ENCODE results near the gene GABRR3. TPM values are rescaled to one million over a fixed set of nuclear protein-coding genes. Genes with fewer than 3 reads are reported as not detected.
A peak's percentile ranks its signal among the peaks of the same experiment; 100 is the strongest.

GABRR3 gene
- total and polyA plus RNA-seq, 2 experiments from 2014 or later: not detected

DNA sequence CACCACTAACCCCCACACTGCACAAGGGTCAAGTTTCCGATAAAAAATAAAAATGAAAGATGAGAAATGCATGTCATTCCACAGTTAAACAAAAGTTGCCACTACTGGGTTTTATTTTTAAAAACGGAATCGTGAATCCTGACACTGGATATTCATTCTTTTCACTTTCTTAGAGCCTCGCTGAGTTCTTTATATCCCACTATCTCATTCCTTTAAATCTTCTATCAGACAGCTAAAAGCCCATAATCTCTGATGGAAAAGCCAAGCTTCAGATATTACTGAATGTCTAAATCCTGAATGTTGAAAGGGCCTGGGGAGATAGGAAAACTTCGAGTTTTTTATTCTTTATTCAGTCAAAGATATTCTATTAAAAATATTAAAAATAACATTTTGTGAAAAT lies 74.6 kb downstream of the GABRR3 start:
- WGBS (ENCODE audit: low lambda C conversion rate, missing lambda C conversion rate): 66% methylated on average over 5 of the region's 5 CpGs

DNA sequence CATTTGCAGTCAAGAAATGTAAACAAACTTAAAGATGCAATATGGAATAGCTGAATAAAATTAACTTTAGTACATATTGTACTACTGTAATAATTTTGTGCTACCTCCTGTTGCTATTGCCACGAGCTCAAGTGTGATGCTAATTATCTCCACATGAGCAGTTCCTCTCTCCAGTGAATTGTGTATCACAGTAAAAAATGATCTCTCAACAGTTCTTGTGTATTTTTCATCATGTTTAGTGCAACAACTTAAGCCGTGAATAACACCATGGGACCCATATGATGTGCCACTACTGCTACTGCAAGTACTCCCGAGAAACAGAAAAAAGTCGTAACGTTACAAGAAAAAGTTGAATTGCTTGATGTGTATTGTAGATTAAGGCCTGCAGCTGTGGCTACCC lies 75.2 kb downstream of the GABRR3 start:
- Histone ChIP-seq H3K4me2 (no peak overlapping the region), H3K9me2 (replicated peaks; ENCODE audit: insufficient read depth) (no peaks in the 10 kb centered on the region), H3K9me3 (ENCODE audit: low read depth) (no peaks in the 10 kb centered on the region), H3K4me1 (ENCODE audit: insufficient read depth) (no peaks in the 10 kb centered on the region), H3K36me3 (replicated peaks; ENCODE audit: insufficient read depth, low read depth) (peaks cover 4% of the 10 kb centered on the region), H3K27ac (no peak overlapping the region), H3K27me3 (no peaks in the 10 kb centered on the region), H3K79me2 (peaks cover 17% of the 10 kb centered on the region), H3K4me3 (no peak overlapping the region), H2AFZ (no peak overlapping the region), H4K20me1 (ENCODE audit: insufficient read depth, poor library complexity, severe bottlenecking) (no peaks in the 10 kb centered on the region)
- no peak for DNase-seq (ENCODE audit: low spot score)
- 92% methylated on average over 5 of the region's 5 CpGs for WGBS (ENCODE audit: low lambda C conversion rate, missing lambda C conversion rate)
- TF ChIP-seq, protein P1, sequence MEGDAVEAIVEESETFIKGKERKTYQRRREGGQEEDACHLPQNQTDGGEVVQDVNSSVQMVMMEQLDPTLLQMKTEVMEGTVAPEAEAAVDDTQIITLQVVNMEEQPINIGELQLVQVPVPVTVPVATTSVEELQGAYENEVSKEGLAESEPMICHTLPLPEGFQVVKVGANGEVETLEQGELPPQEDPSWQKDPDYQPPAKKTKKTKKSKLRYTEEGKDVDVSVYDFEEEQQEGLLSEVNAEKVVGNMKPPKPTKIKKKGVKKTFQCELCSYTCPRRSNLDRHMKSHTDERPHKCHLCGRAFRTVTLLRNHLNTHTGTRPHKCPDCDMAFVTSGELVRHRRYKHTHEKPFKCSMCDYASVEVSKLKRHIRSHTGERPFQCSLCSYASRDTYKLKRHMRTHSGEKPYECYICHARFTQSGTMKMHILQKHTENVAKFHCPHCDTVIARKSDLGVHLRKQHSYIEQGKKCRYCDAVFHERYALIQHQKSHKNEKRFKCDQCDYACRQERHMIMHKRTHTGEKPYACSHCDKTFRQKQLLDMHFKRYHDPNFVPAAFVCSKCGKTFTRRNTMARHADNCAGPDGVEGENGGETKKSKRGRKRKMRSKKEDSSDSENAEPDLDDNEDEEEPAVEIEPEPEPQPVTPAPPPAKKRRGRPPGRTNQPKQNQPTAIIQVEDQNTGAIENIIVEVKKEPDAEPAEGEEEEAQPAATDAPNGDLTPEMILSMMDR (IDR thresholded peaks at IDR 0.05; ENCODE audit: poor library complexity): no peak
- TF ChIP-seq EZH2 (IDR thresholded peaks at IDR 0.05; ENCODE audit: borderline replicate concordance): no peak
- TF ChIP-seq EZH2phosphoT487 (IDR thresholded peaks at IDR 0.05; ENCODE audit: low read depth, severe bottlenecking, unreplicated experiment): no peak

More for the DNA sequence above, 74.6 kb downstream of the GABRR3 start:
- Histone ChIP-seq H3K27me3 (no peaks in the 10 kb centered on the region), H3K4me2 (peak overlapping the region; percentile 6), H3K9me2 (replicated peaks; ENCODE audit: insufficient read depth) (no peaks in the 10 kb centered on the region), H3K4me1 (ENCODE audit: insufficient read depth) (no peaks in the 10 kb centered on the region), H3K4me3 (no peak overlapping the region), H4K20me1 (ENCODE audit: insufficient read depth, poor library complexity, severe bottlenecking) (no peaks in the 10 kb centered on the region), H2AFZ (no peak overlapping the region), H3K36me3 (replicated peaks; ENCODE audit: insufficient read depth, low read depth) (peaks cover 4% of the 10 kb centered on the region), H3K79me2 (peaks cover 18% of the 10 kb centered on the region), H3K9me3 (ENCODE audit: low read depth) (no peaks in the 10 kb centered on the region), H3K27ac (no peak overlapping the region)
- DNase-seq (ENCODE audit: low spot score): no peak
- TF ChIP-seq, protein P1 (IDR thresholded peaks at IDR 0.05; ENCODE audit: poor library complexity): no peak
- TF ChIP-seq EZH2phosphoT487 (IDR thresholded peaks at IDR 0.05; ENCODE audit: low read depth, severe bottlenecking, unreplicated experiment) (no peak), EZH2 (IDR thresholded peaks at IDR 0.05; ENCODE audit: borderline replicate concordance) (no peak)

DNA sequence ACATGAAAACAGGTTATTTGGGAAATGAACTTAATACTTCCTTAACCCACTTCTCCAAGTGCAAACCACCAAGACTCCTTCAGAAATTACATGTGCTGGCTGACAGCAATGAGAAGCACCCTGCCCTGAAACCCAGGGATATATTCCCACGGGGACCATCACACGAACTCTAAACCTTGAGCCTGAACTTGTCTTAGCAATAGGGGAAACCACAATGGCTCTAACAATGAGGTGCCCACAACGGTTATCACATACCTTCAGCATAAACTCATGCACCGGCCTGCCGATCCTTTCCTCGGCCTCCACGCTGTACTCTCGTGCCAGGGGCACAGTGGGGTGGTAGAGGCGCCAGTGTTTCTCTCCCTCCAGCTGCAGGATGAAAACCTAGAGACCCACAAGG lies 76.3 kb downstream of the GABRR3 start:
- no peaks in the 10 kb centered on the region for H4K20me1 ChIP-seq (ENCODE audit: insufficient read depth, poor library complexity, severe bottlenecking)
- H3K27me3 ChIP-seq: no peaks in the 10 kb centered on the region
- H3K4me3 ChIP-seq: no peak overlapping the region
- H3K4me1 ChIP-seq (ENCODE audit: insufficient read depth): no peaks in the 10 kb centered on the region
- TF ChIP-seq EZH2phosphoT487 (IDR thresholded peaks at IDR 0.05; ENCODE audit: low read depth, severe bottlenecking, unreplicated experiment) (no peak), EZH2 (IDR thresholded peaks at IDR 0.05; ENCODE audit: borderline replicate concordance) (no peak)
- TF ChIP-seq, protein P1 (IDR thresholded peaks at IDR 0.05; ENCODE audit: poor library complexity): no peak
- no peak for DNase-seq (ENCODE audit: low spot score)
- peaks cover 4% of the 10 kb centered on the region for H3K36me3 ChIP-seq (replicated peaks; ENCODE audit: insufficient read depth, low read depth)
- no peak overlapping the region for H3K4me2 ChIP-seq
- 93% methylated on average over 9 of the region's 9 CpGs for WGBS (ENCODE audit: low lambda C conversion rate, missing lambda C conversion rate)
- H3K9me3 ChIP-seq (ENCODE audit: low read depth): no peaks in the 10 kb centered on the region
- no peak overlapping the region for H3K27ac ChIP-seq
- peaks cover 14% of the 10 kb centered on the region for H3K79me2 ChIP-seq
- no peak overlapping the region for H2AFZ ChIP-seq
- H3K9me2 ChIP-seq (replicated peaks; ENCODE audit: insufficient read depth): no peaks in the 10 kb centered on the region

DNA sequence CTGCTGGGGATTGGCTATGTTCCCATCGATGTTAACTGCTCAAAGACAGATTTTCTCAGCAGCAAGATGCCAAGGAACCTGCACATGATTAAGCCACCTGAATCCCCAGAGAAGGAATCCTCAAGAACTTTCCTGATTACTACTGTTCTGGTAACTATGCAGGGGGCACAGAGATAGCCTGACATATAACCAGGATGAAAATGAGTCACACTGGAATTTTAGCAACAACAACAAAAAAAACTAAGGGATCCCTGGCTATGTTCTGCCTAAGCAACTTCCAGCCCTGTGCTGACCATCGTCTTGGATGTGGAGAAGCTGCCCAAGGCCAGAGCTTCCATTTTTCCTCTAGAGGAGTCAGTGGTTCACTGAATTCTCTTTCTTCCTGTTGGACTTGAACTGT lies 76.7 kb downstream of the GABRR3 start:
- Histone ChIP-seq H4K20me1 (ENCODE audit: insufficient read depth, poor library complexity, severe bottlenecking) (no peaks in the 10 kb centered on the region), H3K79me2 (peaks cover 11% of the 10 kb centered on the region), H3K4me1 (ENCODE audit: insufficient read depth) (no peaks in the 10 kb centered on the region), H3K36me3 (replicated peaks; ENCODE audit: insufficient read depth, low read depth) (peaks cover 4% of the 10 kb centered on the region), H2AFZ (no peak overlapping the region), H3K4me3 (no peak overlapping the region), H3K27me3 (no peaks in the 10 kb centered on the region), H3K9me2 (replicated peaks; ENCODE audit: insufficient read depth) (no peaks in the 10 kb centered on the region), H3K27ac (no peak overlapping the region), H3K4me2 (no peak overlapping the region), H3K9me3 (ENCODE audit: low read depth) (no peaks in the 10 kb centered on the region)
- TF ChIP-seq EZH2 (IDR thresholded peaks at IDR 0.05; ENCODE audit: borderline replicate concordance): no peak
- TF ChIP-seq EZH2phosphoT487 (IDR thresholded peaks at IDR 0.05; ENCODE audit: low read depth, severe bottlenecking, unreplicated experiment): no peak
- TF ChIP-seq, protein P1 (IDR thresholded peaks at IDR 0.05; ENCODE audit: poor library complexity): no peak
- WGBS (ENCODE audit: low lambda C conversion rate, missing lambda C conversion rate): 94% methylated on average over 2 of the region's 2 CpGs
- no peak for DNase-seq (ENCODE audit: low spot score)
